ENCODE measurements around the gene ZNF569.

Gene ZNF569

DNA sequence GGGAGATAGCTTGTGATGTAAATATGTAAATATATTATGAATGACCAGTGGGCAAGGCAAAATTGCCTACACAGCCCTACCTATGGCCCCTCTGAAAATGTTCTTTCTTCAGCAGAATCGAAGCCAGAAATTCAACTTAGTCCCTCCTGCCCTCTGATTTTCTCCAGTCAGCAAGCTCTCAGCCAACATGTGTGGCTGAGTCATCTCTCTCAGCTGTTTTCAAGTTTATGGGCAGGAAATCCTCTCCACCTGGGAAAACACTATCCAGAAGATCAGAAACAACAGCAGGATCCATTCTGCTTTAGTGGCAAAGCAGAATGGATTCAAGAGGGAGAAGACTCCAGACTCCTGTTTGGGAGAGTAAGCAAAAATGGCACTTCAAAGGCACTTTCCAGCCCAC is 105.2 kb downstream of the ZNF569 start:
- TF ChIP-seq, protein P1, sequence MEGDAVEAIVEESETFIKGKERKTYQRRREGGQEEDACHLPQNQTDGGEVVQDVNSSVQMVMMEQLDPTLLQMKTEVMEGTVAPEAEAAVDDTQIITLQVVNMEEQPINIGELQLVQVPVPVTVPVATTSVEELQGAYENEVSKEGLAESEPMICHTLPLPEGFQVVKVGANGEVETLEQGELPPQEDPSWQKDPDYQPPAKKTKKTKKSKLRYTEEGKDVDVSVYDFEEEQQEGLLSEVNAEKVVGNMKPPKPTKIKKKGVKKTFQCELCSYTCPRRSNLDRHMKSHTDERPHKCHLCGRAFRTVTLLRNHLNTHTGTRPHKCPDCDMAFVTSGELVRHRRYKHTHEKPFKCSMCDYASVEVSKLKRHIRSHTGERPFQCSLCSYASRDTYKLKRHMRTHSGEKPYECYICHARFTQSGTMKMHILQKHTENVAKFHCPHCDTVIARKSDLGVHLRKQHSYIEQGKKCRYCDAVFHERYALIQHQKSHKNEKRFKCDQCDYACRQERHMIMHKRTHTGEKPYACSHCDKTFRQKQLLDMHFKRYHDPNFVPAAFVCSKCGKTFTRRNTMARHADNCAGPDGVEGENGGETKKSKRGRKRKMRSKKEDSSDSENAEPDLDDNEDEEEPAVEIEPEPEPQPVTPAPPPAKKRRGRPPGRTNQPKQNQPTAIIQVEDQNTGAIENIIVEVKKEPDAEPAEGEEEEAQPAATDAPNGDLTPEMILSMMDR (IDR thresholded peaks at IDR 0.05; ENCODE audit: low read depth, low read length, missing control alignments) = no peak
- in situ Hi-C loops (cut with HindIII; ENCODE audit: low sequenced_read_pairs) = no loop called here
- DNase-seq (ENCODE audit: low read depth) = no peak
- H3K4me3 ChIP-seq (ENCODE audit: low read depth, low read length) = no peak overlapping the region
